Heart left ventricle (tissue), 16 donors: Measurements from ENCODE around the gene CNTNAP5. TPM values are rescaled to one million over a fixed set of nuclear protein-coding genes. Genes with fewer than 3 reads are reported as not detected.

Source experiments
- ATAC-seq, 4 donors: fragments of 200-7000 bp; cut with Tn5 transposase; one replicate each; pipeline ENCODE4 v1.9.1; 2020 to 2022; ENCODE audit warnings: moderate library complexity in 4 of 4, mild to moderate bottlenecking in 3 of 4, moderate number of reproducible peaks in 1 of 4
- DNase-seq, 5 donors: peaks; one replicate each; pipeline ENCODE4 v3.0.0-alpha.2; 2020
- H3K27ac ChIP-seq, 12 donors: fragments of 200-600 bp; sonication (generic) in 4 of 12; one replicate each; pipeline versions ENCODE4 v1.5.0 to v1.8.0; 2016 to 2022; ENCODE audit warnings: mild to moderate bottlenecking in 2 of 12
- H3K27me3 ChIP-seq, 9 donors: fragments of 200-600 bp; sonication (generic) in 2 of 9; one replicate each; pipeline versions ENCODE4 v1.5.1 to v1.8.0; 2016 to 2022; ENCODE audit warnings: mild to moderate bottlenecking in 3 of 9
- H3K36me3 ChIP-seq, 9 donors: fragments of 200-600 bp; sonication (generic) in 2 of 9; one replicate each; pipeline versions ENCODE4 v1.5.0 to v1.8.0; 2018 to 2022; ENCODE audit warnings: mild to moderate bottlenecking in 2 of 9
- H3K4me1 ChIP-seq, 12 donors: fragments of 200-600 bp; sonication (generic) in 4 of 12; one replicate each; pipeline versions ENCODE4 v1.5.0 to v1.8.0; 2016 to 2022; ENCODE audit warnings: mild to moderate bottlenecking in 3 of 12
- H3K4me3 ChIP-seq, 12 donors: fragments of 200-600 bp; sonication (generic) in 4 of 12; one replicate each; pipeline versions ENCODE4 v1.5.0 to v1.8.0; 2017 to 2022; ENCODE audit warnings: mild to moderate bottlenecking in 9 of 12, moderate library complexity in 4 of 12
- H3K9me3 ChIP-seq, 12 donors: fragments of 200-600 bp; sonication (generic) in 4 of 12; one replicate each; pipeline versions ENCODE4 v1.5.0 to v1.8.0; 2016 to 2022; ENCODE audit warnings: mild to moderate bottlenecking in 1 of 12
- POLR2A ChIP-seq, 2 donors: fragments of 450-650 bp; IDR thresholded peaks; one replicate each; pipeline ENCODE4 v1.6.1; 2017; ENCODE audit warnings: antibody characterized with exemption in 2 of 2, mild to moderate bottlenecking in 2 of 2, moderate library complexity in 2 of 2
- WGBS, 4 donors: extraction: QIAGEN DNeasy Blood & Tissue Kit in 2 of 4; methylation state at CpG; one replicate each; pipeline versions ENCODE4 v1.1.5 to v1.1.7; 2013 to 2018; 5-methylcytosine and 5-hydroxymethylcytosine counted together
- intact Hi-C, 10 donors: fragments of 100-400 bp; cut with DNase I; formaldehyde crosslinking; loops; one replicate each; pipeline versions ENCODE4 v1.11.1 to v1.14.2; 2022
- long read RNA-seq, 3 donors: library from polyadenylated mRNA; unstranded; transcript quantifications; one replicate each; pipeline ENCODE4 v2.0.0, GENCODE V29; 2020 to 2021
- polyA plus RNA-seq, 2 donors: library from polyadenylated mRNA; stranded (reverse); fragments of 200-250 nt; gene quantifications; one replicate each; pipeline ENCODE4 v1.2.3, GENCODE V29; 2013
- total RNA-seq, 9 donors: library from RNA; depleted of rRNA in 2 of 9; stranded (reverse); fragments of >200 nt in 2 of 9; fragmentation: NEBNext Ultra II Directional in 3 of 9; extraction: Animal tissue kit (Norgen Biotek cat#: 25700) in 3 of 9; gene quantifications; one replicate each; pipeline versions ENCODE4 v1.1.0 to v1.2.4, GENCODE V29; 2016 to 2023
- TF ChIP-seq, protein P1 (sequence below), 12 donors: fragments of 200-600 bp; sonication (generic) in 4 of 12; IDR thresholded peaks; one replicate each; pipeline versions ENCODE4 v1.5.0 to v1.8.0; 2018 to 2022; ENCODE audit warnings: antibody characterized with exemption in 12 of 12, mild to moderate bottlenecking in 5 of 12
- donor health status: ischemic (EF 13 %, LVEDD 7.1; RV severe dilation, severe dysfunction).
- donor health status: healthy with polysubstance abuse.
- donor health status: DM: no; HTN: yes; CAD: no.
- donor health status: DM: no; HTN: no; CAD: no.
- donor health status: ischemic (EF 25% LVEDD 6.9; RV normal size, moderate dysfunction).
- donor health status: ischemic (EF 25% LVEDD 5.7; RV mildly dilated, moderate dysfunction).
- donor health status: healthy.
- donor health status: DM: yes; HTN: yes; CAD: no.
- donor health status: ischemic (EF 35%, LVEDD 5.7; RV mildly dilated, moderate dysfunction).
- donor health status: nonischemic (EF 11% LVEDD 7.7; RV severe dilation, severe dysfunction).
- donor health status: DM: yes; HTN: yes; CAD: no.
- donor health status: PGD.
- donor health status: ischemic (EF 29% LVEDD 5.4; RV normal size, mild dysfunction).
- donor health status: nonischemic (EF 23%, LVEDD 6.1; RV moderate dilation, normal function).

The CNTNAP5 gene
- total RNA-seq = not detected
- not detected for polyA plus RNA-seq
- long read RNA-seq, donor 1 = 0 reads
- long read RNA-seq, donor 2 = 0 reads
- long read RNA-seq, donor 3 = 0 reads

DNA sequence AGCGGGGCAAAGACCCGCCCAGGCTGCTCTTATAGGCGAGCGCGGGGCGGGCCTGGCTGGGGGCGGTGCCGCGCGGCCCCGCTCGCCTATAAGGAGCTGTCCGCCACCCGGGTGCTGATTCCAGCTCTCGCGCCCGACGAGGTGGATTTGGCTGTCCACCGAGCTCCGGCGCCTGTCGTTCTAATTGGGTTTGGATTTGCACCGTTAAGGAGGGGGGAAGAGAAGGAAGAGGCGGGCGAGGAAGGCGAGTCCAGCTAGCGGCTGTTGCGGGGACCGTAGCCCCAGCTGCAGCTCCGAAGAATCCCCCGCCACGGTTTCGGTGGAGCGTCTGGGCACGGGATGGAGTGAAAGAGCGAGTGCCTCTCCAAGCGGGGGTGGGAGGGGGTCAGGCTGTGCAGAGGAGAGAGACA is at the start of gene CNTNAP5:
TSS of gene CNTNAP5 (plus strand) at position 117 of the 410 bp plus-strand sequence. CDS start 364 bp downstream, outside the sequence.
- Histone ChIP-seq H3K4me1 (peaks cover 0 to 9% (median 0%) of the 10 kb centered on the region in 12 donors), H3K27me3 (peaks cover 4 to 56% (median 29%) of the 10 kb centered on the region in 9 donors), H3K27ac (no peak within 1 kb of the TSS), H3K9me3 (no peaks in the 10 kb centered on the region), H3K4me3 (no peak within 1 kb of the TSS), H3K36me3 (no peaks in the 10 kb centered on the region)
- TF ChIP-seq POLR2A (IDR thresholded peaks at IDR 0.05) = no peak
- TF ChIP-seq, protein P1, sequence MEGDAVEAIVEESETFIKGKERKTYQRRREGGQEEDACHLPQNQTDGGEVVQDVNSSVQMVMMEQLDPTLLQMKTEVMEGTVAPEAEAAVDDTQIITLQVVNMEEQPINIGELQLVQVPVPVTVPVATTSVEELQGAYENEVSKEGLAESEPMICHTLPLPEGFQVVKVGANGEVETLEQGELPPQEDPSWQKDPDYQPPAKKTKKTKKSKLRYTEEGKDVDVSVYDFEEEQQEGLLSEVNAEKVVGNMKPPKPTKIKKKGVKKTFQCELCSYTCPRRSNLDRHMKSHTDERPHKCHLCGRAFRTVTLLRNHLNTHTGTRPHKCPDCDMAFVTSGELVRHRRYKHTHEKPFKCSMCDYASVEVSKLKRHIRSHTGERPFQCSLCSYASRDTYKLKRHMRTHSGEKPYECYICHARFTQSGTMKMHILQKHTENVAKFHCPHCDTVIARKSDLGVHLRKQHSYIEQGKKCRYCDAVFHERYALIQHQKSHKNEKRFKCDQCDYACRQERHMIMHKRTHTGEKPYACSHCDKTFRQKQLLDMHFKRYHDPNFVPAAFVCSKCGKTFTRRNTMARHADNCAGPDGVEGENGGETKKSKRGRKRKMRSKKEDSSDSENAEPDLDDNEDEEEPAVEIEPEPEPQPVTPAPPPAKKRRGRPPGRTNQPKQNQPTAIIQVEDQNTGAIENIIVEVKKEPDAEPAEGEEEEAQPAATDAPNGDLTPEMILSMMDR (IDR thresholded peaks at IDR 0.05) = no peak
- peak; percentile 25 to 61 (median 38) for DNase-seq
- ATAC-seq = peak in 3 of 4 donors; percentile 72 to 86 (median 85)
- intact Hi-C loops = loop anchor here in 5 of 10 donors (5.0 kb wide), 2 partner anchors 782 to 787 kb away; no protein-coding TSS in a partner anchor
- WGBS, 4 donors = 1 to 5% (median 3%) methylated on average over 36 to 37 of the region's 37 CpGs

DNA sequence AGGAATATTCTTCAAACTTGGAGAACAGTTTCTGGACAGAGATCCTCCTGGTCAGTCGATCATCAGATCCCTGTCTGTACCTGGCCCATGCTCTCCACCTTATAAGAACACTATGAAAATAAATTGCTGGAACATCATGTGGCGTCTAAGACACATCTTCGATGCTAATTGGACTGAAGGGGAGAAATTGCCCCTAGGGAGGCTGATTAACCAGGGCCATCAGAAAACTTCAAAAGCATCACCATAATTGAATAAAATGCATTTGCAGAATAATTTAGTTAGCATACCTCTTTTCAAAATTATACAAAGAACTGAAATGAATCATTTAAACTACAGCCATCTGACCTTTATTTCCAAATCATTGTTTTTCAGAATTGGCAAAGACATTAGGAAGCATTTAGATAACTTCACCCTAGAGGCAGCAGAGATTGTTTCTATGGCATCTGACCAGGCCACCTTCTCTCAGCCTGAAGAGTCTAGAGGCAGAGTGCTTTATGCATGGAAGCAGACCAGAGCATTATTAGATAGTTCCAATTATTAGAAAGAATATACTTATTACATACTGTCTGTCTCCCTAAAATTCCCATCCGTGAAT is 48.9 kb upstream of the CNTNAP5 start:
- Histone ChIP-seq H3K27me3 (no peaks in the 10 kb centered on the region), H3K27ac (no peak overlapping the region), H3K9me3 (peaks cover 0 to 8% (median 0%) of the 10 kb centered on the region in 12 donors), H3K4me1 (no peaks in the 10 kb centered on the region), H3K36me3 (no peaks in the 10 kb centered on the region), H3K4me3 (no peak overlapping the region)
- no peak for DNase-seq
- 83 to 89% (median 86%) methylated on average over 4 of the region's 4 CpGs for WGBS, 4 donors
- no peak for ATAC-seq
- intact Hi-C loops = no loop called here
- TF ChIP-seq, protein P1 (IDR thresholded peaks at IDR 0.05) = no peak
- no peak for TF ChIP-seq POLR2A (IDR thresholded peaks at IDR 0.05)

DNA sequence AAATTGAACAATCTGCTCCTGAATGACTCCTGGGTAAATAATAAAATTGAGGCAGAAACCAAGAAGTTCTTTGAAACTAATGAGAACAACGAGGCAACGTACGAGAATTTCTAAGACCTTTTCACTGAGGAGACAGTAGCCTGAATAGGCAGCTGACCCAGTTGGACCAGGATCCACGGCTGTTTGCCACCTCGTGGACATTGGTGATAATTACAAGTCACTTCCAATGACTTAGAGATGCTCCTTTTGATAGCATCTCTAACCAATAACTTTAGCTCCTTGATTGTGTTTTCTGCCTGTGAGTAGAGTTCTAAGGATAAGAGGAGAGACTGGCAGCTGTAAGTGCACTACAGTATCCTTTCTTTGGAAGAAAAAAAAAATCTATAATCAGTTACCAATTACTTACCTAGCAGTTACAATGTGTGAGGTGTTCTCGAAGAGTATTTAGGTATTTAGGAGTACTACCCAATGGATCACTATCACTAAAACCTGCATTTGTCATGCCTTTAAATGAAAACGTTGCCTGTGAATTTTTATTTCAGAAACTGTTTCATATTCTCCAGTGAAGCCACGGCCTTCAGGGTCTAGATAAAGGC is 31.3 kb upstream of the CNTNAP5 start:
- no peak for TF ChIP-seq POLR2A (IDR thresholded peaks at IDR 0.05)
- TF ChIP-seq, protein P1 (IDR thresholded peaks at IDR 0.05) = peak in 11 of 12 donors; percentile 17 to 51 (median 36)
- ATAC-seq = no peak
- WGBS, 4 donors = 35 to 40% (median 38%) methylated on average over 8 of the region's 8 CpGs
- H3K27ac ChIP-seq = no peak overlapping the region
- H3K9me3 ChIP-seq = peaks cover 0 to 12% (median 0%) of the 10 kb centered on the region in 12 donors
- no peaks in the 10 kb centered on the region for H3K4me1 ChIP-seq
- no peaks in the 10 kb centered on the region for H3K36me3 ChIP-seq
- intact Hi-C loops = no loop called here
- no peaks in the 10 kb centered on the region for H3K27me3 ChIP-seq
- peak in 1 of 5 donors; percentile 25 for DNase-seq
- no peak overlapping the region for H3K4me3 ChIP-seq

DNA sequence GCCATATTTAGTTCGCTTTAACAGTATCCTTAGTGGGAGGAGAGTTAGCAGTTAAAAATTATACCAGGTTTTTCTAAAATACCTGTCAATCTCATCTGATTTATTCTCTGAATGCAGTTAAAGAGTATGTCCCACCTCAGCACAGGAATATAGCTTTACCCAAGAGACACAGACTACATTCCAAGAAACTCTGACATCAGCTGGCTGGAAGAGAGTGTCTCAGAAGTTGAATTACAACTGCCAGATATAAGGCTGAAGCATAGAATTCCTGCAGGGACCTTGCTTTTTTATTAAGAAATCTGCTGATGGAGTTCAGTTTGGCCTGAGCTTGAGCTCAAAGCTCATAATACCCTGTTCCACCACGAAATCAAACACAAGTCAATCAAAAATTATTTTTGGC is 25.4 kb upstream of the CNTNAP5 start:
- Histone ChIP-seq H3K27ac (no peak overlapping the region), H3K36me3 (no peaks in the 10 kb centered on the region), H3K4me1 (no peaks in the 10 kb centered on the region), H3K4me3 (no peak overlapping the region), H3K9me3 (no peaks in the 10 kb centered on the region), H3K27me3 (no peaks in the 10 kb centered on the region)
- no peak for ATAC-seq
- 60 to 67% (median 63%) methylated on average over 2 of the region's 2 CpGs for WGBS, 4 donors
- DNase-seq = no peak
- intact Hi-C loops = no loop called here
- TF ChIP-seq, protein P1 (IDR thresholded peaks at IDR 0.05) = no peak
- no peak for TF ChIP-seq POLR2A (IDR thresholded peaks at IDR 0.05)
